Hepatocyte (in vitro differentiated cells): ENCODE results near the gene AURKAIP1. TPM values are rescaled to one million over a fixed set of nuclear protein-coding genes. Genes with fewer than 3 reads are reported as not detected.

Experiments
- DNase-seq: peaks from one replicate; pipeline ENCODE4 v3.0.0-alpha.2; 2016; ENCODE audit warnings: low spot score
- H2AFZ ChIP-seq: fragments of 200-600 bp; sonication (generic); 2 replicates; pipeline ENCODE4 v1.6.0; 2016; ENCODE audit warnings: antibody characterized with exemption, mild to moderate bottlenecking
- H3K27ac ChIP-seq: fragments of 200-600 bp; sonication (generic); 2 replicates; pipeline ENCODE4 v1.5.1; 2016; ENCODE audit warnings: mild to moderate bottlenecking
- H3K27me3 ChIP-seq: fragments of 200-600 bp; sonication (generic); 2 replicates; pipeline ENCODE4 v1.6.1; 2016
- H3K36me3 ChIP-seq: fragments of 200-600 bp; sonication (generic); replicated peaks from 2 replicates; pipeline ENCODE4 v1.5.1; 2016; ENCODE audit warnings: low read depth; ENCODE audit not compliant: insufficient read depth
- H3K4me1 ChIP-seq: fragments of 200-600 bp; sonication (generic); 2 replicates; pipeline ENCODE4 v1.5.1; 2016; ENCODE audit warnings: mild to moderate bottlenecking, moderate library complexity; ENCODE audit not compliant: insufficient read depth
- H3K4me2 ChIP-seq: fragments of 200-600 bp; sonication (generic); 2 replicates; pipeline ENCODE4 v1.6.0; 2016
- H3K4me3 ChIP-seq: fragments of 200-600 bp; sonication (generic); 2 replicates; pipeline ENCODE4 v1.5.1; 2016; ENCODE audit warnings: mild to moderate bottlenecking
- H3K79me2 ChIP-seq: fragments of 200-600 bp; sonication (generic); 2 replicates; pipeline ENCODE4 v1.6.0; 2017; ENCODE audit warnings: mild to moderate bottlenecking
- H3K9me2 ChIP-seq: fragments of 200-600 bp; sonication (generic); replicated peaks from 2 replicates; pipeline ENCODE4 v1.6.0; 2017; ENCODE audit warnings: mild to moderate bottlenecking; ENCODE audit not compliant: insufficient read depth
- H3K9me3 ChIP-seq: fragments of 200-600 bp; sonication (generic); 2 replicates; pipeline ENCODE4 v1.5.1; 2016; ENCODE audit warnings: low read depth, mild to moderate bottlenecking
- H4K20me1 ChIP-seq: fragments of 200-600 bp; sonication (generic); 2 replicates; pipeline ENCODE4 v1.6.0; 2016; ENCODE audit warnings: mild to moderate bottlenecking; ENCODE audit not compliant: insufficient read depth, poor library complexity, severe bottlenecking
- CTCF ChIP-seq: fragments of 200-600 bp; sonication (generic); IDR thresholded peaks from 2 replicates; pipeline ENCODE4 v1.5.1; 2016; ENCODE audit warnings: antibody characterized with exemption, mild to moderate bottlenecking; ENCODE audit not compliant: poor library complexity
- EZH2 ChIP-seq: fragments of 200-600 bp; sonication (generic); IDR thresholded peaks from 2 replicates; pipeline ENCODE4 v1.6.1; 2016; ENCODE audit warnings: antibody characterized with exemption, mild to moderate bottlenecking, borderline replicate concordance
- EZH2phosphoT487 ChIP-seq: fragments of 200-600 bp; sonication (generic); IDR thresholded peaks from one replicate; pipeline ENCODE4 v1.6.1; 2018; ENCODE audit warnings: antibody characterized with exemption, mild to moderate bottlenecking, low read depth, moderate library complexity; ENCODE audit not compliant: unreplicated experiment, severe bottlenecking
- WGBS: methylation state at CpG from one replicate; pipeline ENCODE4 v1.1.6; 2016; ENCODE audit warnings: low lambda C conversion rate; ENCODE audit errors: missing lambda C conversion rate; 5-methylcytosine and 5-hydroxymethylcytosine counted together
- microRNA-seq: library from miRNA; unstranded; fragments of <30 nt; microRNA quantifications from one replicate; pipeline ENCODE4, GENCODE V29; 2017
- polyA plus RNA-seq: library from polyadenylated mRNA; unstranded; fragments of >200 nt; fragmentation: Nextera tagmentation; extraction: Ambion mirVana; gene quantifications from 2 replicates; pipeline ENCODE4 v1.2.1, GENCODE V29; 2016
- total RNA-seq: library from RNA; depleted of rRNA; stranded (reverse); fragments of >200 nt; gene quantifications from 2 replicates; pipeline ENCODE4 v1.2.3, GENCODE V29; 2014

AURKAIP1 gene
- total and polyA plus RNA-seq, 2 experiments from 2014 or later = 92.9 to 238 TPM

DNA sequence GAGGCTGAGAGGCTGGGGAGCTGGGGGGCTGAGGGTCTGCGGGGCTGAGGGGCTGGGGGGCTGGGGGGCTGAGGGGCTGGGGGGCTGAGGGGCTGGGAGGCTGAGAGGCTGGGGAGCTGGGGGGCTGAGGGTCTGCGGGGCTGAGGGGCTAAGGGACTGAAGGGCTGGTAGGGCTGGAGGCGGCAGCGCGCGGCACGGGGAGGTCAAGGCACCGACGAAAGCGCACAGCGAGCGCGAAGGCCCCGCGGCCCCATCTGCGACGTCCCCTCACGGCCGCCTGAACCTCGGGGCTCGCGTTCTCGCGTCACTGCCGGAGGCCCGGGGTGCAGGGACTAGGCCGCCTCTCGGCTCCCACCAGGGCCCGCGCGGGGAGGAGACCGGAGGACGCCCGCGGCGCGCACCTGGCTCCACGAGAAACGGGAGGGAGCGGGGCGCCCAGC lies 50.9 kb downstream of the AURKAIP1 start:
- Histone ChIP-seq H3K27ac (peak overlapping the region; percentile 86), H3K4me3 (peak overlapping the region; percentile 99), H2AFZ (peak overlapping the region; percentile 85), H4K20me1 (peaks cover 28% of the 10 kb centered on the region), H3K79me2 (peaks cover 71% of the 10 kb centered on the region), H3K4me1 (peaks cover 13% of the 10 kb centered on the region), H3K27me3 (no peaks in the 10 kb centered on the region), H3K36me3 (no peaks in the 10 kb centered on the region), H3K9me2 (no peaks in the 10 kb centered on the region), H3K9me3 (no peaks in the 10 kb centered on the region), H3K4me2 (peak overlapping the region; percentile 89)
- DNase-seq = no peak
- WGBS = under 1% methylated on average over 33 of the region's 41 CpGs
- TF ChIP-seq EZH2phosphoT487 (no peak), CTCF (no peak), EZH2 (no peak)

Small RNA genes within 50 kb of the gene (microRNA-seq; reads per million reads assigned to microRNA genes)
- gene MIR6808 = 2.2 reads per million

Other genes starting within 250 kb of the AURKAIP1 start
- not detected in 2 replicates for gene TTLL10, start 201.3 kb downstream of the AURKAIP1 start, total RNA-seq
- 0.38 and 0.69 TPM in 2 replicates for gene TTLL10, start 201.3 kb downstream of the AURKAIP1 start, polyA plus RNA-seq
- not detected in 2 replicates for gene TNFRSF18, start 168.6 kb downstream of the AURKAIP1 start, total RNA-seq
- 0.86 and 1.3 TPM in 2 replicates for gene TNFRSF18, start 168.6 kb downstream of the AURKAIP1 start, polyA plus RNA-seq
- 0.28 TPM in 1 of 2 replicates, not detected in the other for gene TNFRSF4, start 161.1 kb downstream of the AURKAIP1 start, total RNA-seq
- gene TNFRSF4, start 161.1 kb downstream of the AURKAIP1 start, polyA plus RNA-seq = 0.34 TPM in 1 of 2 replicates, not detected in the other
- gene SDF4, start 143.2 kb downstream of the AURKAIP1 start, total RNA-seq = 110 and 156 TPM in 2 replicates
- 296 and 311 TPM in 2 replicates for gene SDF4, start 143.2 kb downstream of the AURKAIP1 start, polyA plus RNA-seq
- gene B3GALT6, start 143.0 kb downstream of the AURKAIP1 start, total RNA-seq = 28.8 and 28.9 TPM in 2 replicates
- gene B3GALT6, start 143.0 kb downstream of the AURKAIP1 start, polyA plus RNA-seq = 36.3 and 36.9 TPM in 2 replicates
- 3.8 and 4.1 TPM in 2 replicates for gene C1QTNF12, start 128.5 kb downstream of the AURKAIP1 start, total RNA-seq
- gene C1QTNF12, start 128.5 kb downstream of the AURKAIP1 start, polyA plus RNA-seq = 5.2 and 6.6 TPM in 2 replicates
- 31.3 and 31.7 TPM in 2 replicates for gene UBE2J2, start 101.4 kb downstream of the AURKAIP1 start, total RNA-seq
- gene UBE2J2, start 101.4 kb downstream of the AURKAIP1 start, polyA plus RNA-seq = 66.7 and 81.0 TPM in 2 replicates
- 1.0 and 1.8 TPM in 2 replicates for gene SCNN1D, start 94.8 kb downstream of the AURKAIP1 start, total RNA-seq
- 3.5 and 3.9 TPM in 2 replicates for gene SCNN1D, start 94.8 kb downstream of the AURKAIP1 start, polyA plus RNA-seq
- 50.9 and 56.0 TPM in 2 replicates for gene ACAP3, start 67.3 kb downstream of the AURKAIP1 start, total RNA-seq
- 87.1 and 108 TPM in 2 replicates for gene ACAP3, start 67.3 kb downstream of the AURKAIP1 start, polyA plus RNA-seq
- gene PUSL1, start 66.6 kb downstream of the AURKAIP1 start, total RNA-seq = 27.7 and 36.2 TPM in 2 replicates
- 27.4 and 37.2 TPM in 2 replicates for gene PUSL1, start 66.6 kb downstream of the AURKAIP1 start, polyA plus RNA-seq
- gene INTS11, start 50.5 kb downstream of the AURKAIP1 start, total RNA-seq = 72.1 and 80.6 TPM in 2 replicates
- 73.7 and 80.4 TPM in 2 replicates for gene INTS11, start 50.5 kb downstream of the AURKAIP1 start, polyA plus RNA-seq
- 12.8 and 22.9 TPM in 2 replicates for gene CPTP, start 50.4 kb downstream of the AURKAIP1 start, total RNA-seq
- 43.2 and 45.6 TPM in 2 replicates for gene CPTP, start 50.4 kb downstream of the AURKAIP1 start, polyA plus RNA-seq
- 0.17 TPM in 1 of 2 replicates, not detected in the other for gene TAS1R3, start 43.9 kb downstream of the AURKAIP1 start, total RNA-seq
- 0.42 and 1.0 TPM in 2 replicates for gene TAS1R3, start 43.9 kb downstream of the AURKAIP1 start, polyA plus RNA-seq
- gene DVL1, start 25.8 kb downstream of the AURKAIP1 start, total RNA-seq = 58.0 and 61.6 TPM in 2 replicates
- 49.1 and 50.5 TPM in 2 replicates for gene DVL1, start 25.8 kb downstream of the AURKAIP1 start, polyA plus RNA-seq
- 138 and 155 TPM in 2 replicates for gene MXRA8, start 16.7 kb downstream of the AURKAIP1 start, total RNA-seq
- gene MXRA8, start 16.7 kb downstream of the AURKAIP1 start, polyA plus RNA-seq = 242 and 261 TPM in 2 replicates
- 151 and 166 TPM in 2 replicates for gene CCNL2, start 24.1 kb upstream of the AURKAIP1 start, total RNA-seq
- 284 and 364 TPM in 2 replicates for gene CCNL2, start 24.1 kb upstream of the AURKAIP1 start, polyA plus RNA-seq
- 107 and 115 TPM in 2 replicates for gene MRPL20, start 32.1 kb upstream of the AURKAIP1 start, total RNA-seq
- gene MRPL20, start 32.1 kb upstream of the AURKAIP1 start, polyA plus RNA-seq = 176 and 193 TPM in 2 replicates
- gene ANKRD65, start 46.1 kb upstream of the AURKAIP1 start, total RNA-seq = 2.1 and 6.5 TPM in 2 replicates
- gene ANKRD65, start 46.1 kb upstream of the AURKAIP1 start, polyA plus RNA-seq = 5.5 and 7.3 TPM in 2 replicates
- gene VWA1, start 60.5 kb upstream of the AURKAIP1 start, total RNA-seq = 37.7 and 38.1 TPM in 2 replicates
- gene VWA1, start 60.5 kb upstream of the AURKAIP1 start, polyA plus RNA-seq = 114 and 131 TPM in 2 replicates
- gene ATAD3C, start 74.5 kb upstream of the AURKAIP1 start, total RNA-seq = 0.10 TPM in 1 of 2 replicates, not detected in the other
- 0.99 and 1.2 TPM in 2 replicates for gene ATAD3C, start 74.5 kb upstream of the AURKAIP1 start, polyA plus RNA-seq
- 11.4 and 13.4 TPM in 2 replicates for gene ATAD3B, start 96.6 kb upstream of the AURKAIP1 start, total RNA-seq
- 33.2 and 40.5 TPM in 2 replicates for gene ATAD3B, start 96.6 kb upstream of the AURKAIP1 start, polyA plus RNA-seq
- 15.5 and 16.7 TPM in 2 replicates for gene ATAD3A, start 137.0 kb upstream of the AURKAIP1 start, total RNA-seq
- 46.7 and 49.4 TPM in 2 replicates for gene ATAD3A, start 137.0 kb upstream of the AURKAIP1 start, polyA plus RNA-seq
- 4.3 and 6.2 TPM in 2 replicates for gene TMEM240, start 165.4 kb upstream of the AURKAIP1 start, total RNA-seq
- gene TMEM240, start 165.4 kb upstream of the AURKAIP1 start, polyA plus RNA-seq = 2.1 and 2.6 TPM in 2 replicates
- gene SSU72, start 199.7 kb upstream of the AURKAIP1 start, total RNA-seq = 75.7 and 85.0 TPM in 2 replicates
- gene SSU72, start 199.7 kb upstream of the AURKAIP1 start, polyA plus RNA-seq = 192 and 203 TPM in 2 replicates
- gene FNDC10, start 224.9 kb upstream of the AURKAIP1 start, total RNA-seq = 0.96 and 2.1 TPM in 2 replicates
- 6.0 and 8.8 TPM in 2 replicates for gene FNDC10, start 224.9 kb upstream of the AURKAIP1 start, polyA plus RNA-seq
- gene MIB2, start 240.3 kb upstream of the AURKAIP1 start, total RNA-seq = 34.8 and 47.5 TPM in 2 replicates
- 75.3 and 121 TPM in 2 replicates for gene MIB2, start 240.3 kb upstream of the AURKAIP1 start, polyA plus RNA-seq